HEK293 (cell line): Measurements from ENCODE around the gene MKLN1.

Experiments used
- CTCF ChIA-PET: fragments of 350-600 bp; formaldehyde crosslinking; extraction: SDS; loops from one replicate; lab custom pipeline; 2021; ENCODE audit warnings: antibody characterized with exemption; lab: Yijun Ruan, JAX
- POLR2A ChIA-PET: fragments of 300-600 bp; formaldehyde crosslinking; extraction: SDS; loops from one replicate; lab custom pipeline; 2020; ENCODE audit warnings: antibody characterized with exemption, inconsistent platforms; lab: Yijun Ruan, JAX
- H3K27ac ChIP-seq: fragments of 200-500 bp; sonication (Bioruptor generic); 2 replicates; pipeline ENCODE4 v1.5.1; 2014; ENCODE audit warnings: low read depth, low read length, control low read depth, inconsistent platforms; ENCODE audit errors: extremely low read depth
- H3K36me3 ChIP-seq, 2 experiments: fragments of 200-500 bp in 1 of 2; sonication (Bioruptor generic) in 1 of 2; 1 replicate in 1 of 2; 2 replicates in 1 of 2; pipeline ENCODE4 v1.5.1; 2014 to 2017; ENCODE audit warnings: inconsistent platforms in 2 of 2, low read length in 2 of 2; ENCODE audit not compliant: control insufficient read depth in 2 of 2, insufficient read depth in 1 of 2
- H3K4me1 ChIP-seq: fragments of 200-500 bp; sonication (Bioruptor generic); 2 replicates; pipeline ENCODE4 v1.5.1; 2014; ENCODE audit warnings: mild to moderate bottlenecking, low read length, inconsistent platforms; ENCODE audit not compliant: control insufficient read depth, insufficient read depth
- H3K4me3 ChIP-seq: 2 replicates; pipeline ENCODE4 v1.5.1; 2011; ENCODE audit warnings: low read depth, mild to moderate bottlenecking, control low read depth, low read length, moderate library complexity
- H3K9me3 ChIP-seq: fragments of 200-500 bp; sonication (Bioruptor generic); 2 replicates; pipeline ENCODE4 v1.5.1; 2014; ENCODE audit warnings: low read depth, low read length, inconsistent platforms; ENCODE audit not compliant: control insufficient read depth, insufficient read depth
- EGR2 ChIP-seq: fragments of 450-650 bp; formaldehyde crosslinking; IDR thresholded peaks from 2 replicates; pipeline ENCODE4 v1.5.1; 2016; ENCODE audit warnings: low read depth, missing biosample characterization, missing genetic modification characterization
- GLIS1 ChIP-seq: fragments of 450-650 bp; formaldehyde crosslinking; IDR thresholded peaks from 2 replicates; pipeline ENCODE4 v1.5.1; 2016; ENCODE audit warnings: missing biosample characterization, missing genetic modification characterization
- ZBTB6 ChIP-seq: fragments of 450-650 bp; formaldehyde crosslinking; IDR thresholded peaks from 2 replicates; pipeline ENCODE4 v1.5.1; 2017; ENCODE audit warnings: missing biosample characterization, missing genetic modification characterization
- ZFHX2 ChIP-seq: fragments of 450-650 bp; formaldehyde crosslinking; conservative IDR thresholded peaks from 2 replicates; pipeline ENCODE4 v1.5.1; 2016; ENCODE audit warnings: missing biosample characterization, missing genetic modification characterization
- ZNF114 ChIP-seq: fragments of 450-650 bp; formaldehyde crosslinking; IDR thresholded peaks from 2 replicates; pipeline ENCODE4 v1.5.0; 2017; ENCODE audit warnings: missing biosample characterization, missing genetic modification characterization
- ZNF132 ChIP-seq: fragments of 450-650 bp; formaldehyde crosslinking; IDR thresholded peaks from 2 replicates; pipeline ENCODE4 v1.5.1; 2017; ENCODE audit warnings: missing biosample characterization, missing genetic modification characterization, borderline replicate concordance
- ZNF266 ChIP-seq: fragments of 450-650 bp; formaldehyde crosslinking; IDR thresholded peaks from 2 replicates; pipeline ENCODE4 v1.5.1; 2016; ENCODE audit warnings: missing biosample characterization, missing genetic modification characterization, low read depth
- ZNF292 ChIP-seq: fragments of 450-650 bp; formaldehyde crosslinking; IDR thresholded peaks from 2 replicates; pipeline ENCODE4 v1.5.1; 2016; ENCODE audit warnings: low read depth, missing biosample characterization, missing genetic modification characterization, borderline replicate concordance
- ZNF302 ChIP-seq: fragments of 450-650 bp; formaldehyde crosslinking; IDR thresholded peaks from 2 replicates; pipeline ENCODE4 v1.5.1; 2016; ENCODE audit warnings: missing biosample characterization, missing genetic modification characterization, low read depth
- ZNF311 ChIP-seq: fragments of 450-650 bp; formaldehyde crosslinking; IDR thresholded peaks from 2 replicates; pipeline ENCODE4 v1.5.1; 2017; ENCODE audit warnings: missing biosample characterization, missing genetic modification characterization, borderline replicate concordance
- ZNF37A ChIP-seq: fragments of 450-650 bp; IDR thresholded peaks from 2 replicates; pipeline ENCODE4 v1.5.1; 2018; ENCODE audit warnings: missing biosample characterization, missing genetic modification characterization
- ZNF426 ChIP-seq: fragments of 450-650 bp; formaldehyde crosslinking; IDR thresholded peaks from 2 replicates; pipeline ENCODE4 v1.5.1; 2017; ENCODE audit warnings: missing biosample characterization, missing genetic modification characterization, mild to moderate bottlenecking, inconsistent platforms, moderate library complexity
- ZNF548 ChIP-seq: fragments of 450-650 bp; formaldehyde crosslinking; IDR thresholded peaks from 2 replicates; pipeline ENCODE4 v1.5.1; 2016; ENCODE audit warnings: missing biosample characterization, missing genetic modification characterization
- ZNF610 ChIP-seq: fragments of 450-650 bp; formaldehyde crosslinking; IDR thresholded peaks from 2 replicates; pipeline ENCODE4 v1.5.1; 2016; ENCODE audit warnings: missing biosample characterization, missing genetic modification characterization, borderline replicate concordance
- ZNF624 ChIP-seq: fragments of 450-650 bp; formaldehyde crosslinking; IDR thresholded peaks from 2 replicates; pipeline ENCODE4 v1.5.1; 2017; ENCODE audit warnings: missing biosample characterization, missing genetic modification characterization
- ZNF629 ChIP-seq: fragments of 450-650 bp; formaldehyde crosslinking; IDR thresholded peaks from 2 replicates; pipeline ENCODE4 v1.5.1; 2017; ENCODE audit warnings: missing biosample characterization, missing genetic modification characterization
- ZNF768 ChIP-seq: fragments of 450-650 bp; formaldehyde crosslinking; IDR thresholded peaks from 2 replicates; pipeline ENCODE4 v1.5.1; 2018; ENCODE audit warnings: missing biosample characterization, mild to moderate bottlenecking, missing genetic modification characterization
- ZNF785 ChIP-seq: fragments of 450-650 bp; formaldehyde crosslinking; IDR thresholded peaks from 2 replicates; pipeline ENCODE4 v1.5.1; 2016; ENCODE audit warnings: missing biosample characterization, missing genetic modification characterization
- ZXDB ChIP-seq: fragments of 450-650 bp; formaldehyde crosslinking; IDR thresholded peaks from 2 replicates; pipeline ENCODE4 v1.5.1; 2016; ENCODE audit warnings: missing biosample characterization, missing genetic modification characterization
- TF ChIP-seq, protein P1 (sequence below): fragments of 450-650 bp; formaldehyde crosslinking; IDR thresholded peaks from 2 replicates; pipeline ENCODE4 v1.5.1; 2016; ENCODE audit warnings: missing biosample characterization, missing genetic modification characterization
- TF ChIP-seq, protein P2 (sequence below): fragments of 450-650 bp; formaldehyde crosslinking; IDR thresholded peaks from 2 replicates; pipeline ENCODE4 v1.5.1; 2016; ENCODE audit warnings: missing biosample characterization, missing genetic modification characterization

The MKLN1 gene

DNA sequence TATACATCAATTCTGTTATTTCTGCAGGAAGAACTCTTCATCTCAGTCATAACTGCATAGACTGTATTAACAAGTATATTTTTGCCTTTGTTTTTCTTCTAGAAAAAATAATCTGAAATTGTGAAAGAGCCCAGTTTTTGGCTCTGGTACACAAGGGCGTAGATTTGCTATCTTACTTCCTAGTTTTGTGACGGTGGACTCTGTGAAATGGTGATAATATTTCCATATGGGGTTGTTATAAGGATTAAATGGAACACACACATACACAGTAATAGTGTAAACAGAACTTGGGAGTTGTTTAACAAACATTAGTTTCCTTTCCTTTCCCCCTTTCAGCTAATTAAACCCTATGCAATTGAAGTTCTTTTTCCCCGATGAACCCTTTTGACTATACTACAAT lies 108.7 kb downstream of the MKLN1 start:
- no peak overlapping the region for H3K27ac ChIP-seq
- POLR2A ChIA-PET: no interaction called here
- H3K9me3 ChIP-seq: no peaks in the 10 kb centered on the region
- CTCF ChIA-PET: no interaction called here
- no peak overlapping the region for H3K4me3 ChIP-seq
- TF ChIP-seq ZFHX2 (tag by site-specific recombination): no peak
- TF ChIP-seq ZNF610 (tag by site-specific recombination): no peak
- TF ChIP-seq, protein P1, sequence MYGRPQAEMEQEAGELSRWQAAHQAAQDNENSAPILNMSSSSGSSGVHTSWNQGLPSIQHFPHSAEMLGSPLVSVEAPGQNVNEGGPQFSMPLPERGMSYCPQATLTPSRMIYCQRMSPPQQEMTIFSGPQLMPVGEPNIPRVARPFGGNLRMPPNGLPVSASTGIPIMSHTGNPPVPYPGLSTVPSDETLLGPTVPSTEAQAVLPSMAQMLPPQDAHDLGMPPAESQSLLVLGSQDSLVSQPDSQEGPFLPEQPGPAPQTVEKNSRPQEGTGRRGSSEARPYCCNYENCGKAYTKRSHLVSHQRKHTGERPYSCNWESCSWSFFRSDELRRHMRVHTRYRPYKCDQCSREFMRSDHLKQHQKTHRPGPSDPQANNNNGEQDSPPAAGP (tag by site-specific recombination): no peak
- peaks cover 10 to 25% of the 10 kb centered on the region in 2 experiments for H3K36me3 ChIP-seq
- no peaks in the 10 kb centered on the region for H3K4me1 ChIP-seq

- no peak overlapping the region for H3K27ac ChIP-seq
- H3K9me3 ChIP-seq: no peaks in the 10 kb centered on the region
- no peaks in the 10 kb centered on the region for H3K4me1 ChIP-seq
- peaks cover 8 to 31% of the 10 kb centered on the region in 2 experiments for H3K36me3 ChIP-seq
- TF ChIP-seq GLIS1 (tag by site-specific recombination) (no peak), ZNF426 (tag by site-specific recombination) (no peak), ZNF785 (tag by site-specific recombination) (no peak), ZNF548 (no peak), ZBTB6 (tag by site-specific recombination) (no peak), ZNF629 (tag by site-specific recombination) (no peak), ZNF302 (tag by site-specific recombination) (no peak), ZNF37A (tag by site-specific recombination) (no peak), ZNF266 (no peak), ZNF768 (no peak), ZNF132 (tag by site-specific recombination) (no peak), ZNF624 (tag by site-specific recombination) (no peak)
- TF ChIP-seq, protein P2, sequence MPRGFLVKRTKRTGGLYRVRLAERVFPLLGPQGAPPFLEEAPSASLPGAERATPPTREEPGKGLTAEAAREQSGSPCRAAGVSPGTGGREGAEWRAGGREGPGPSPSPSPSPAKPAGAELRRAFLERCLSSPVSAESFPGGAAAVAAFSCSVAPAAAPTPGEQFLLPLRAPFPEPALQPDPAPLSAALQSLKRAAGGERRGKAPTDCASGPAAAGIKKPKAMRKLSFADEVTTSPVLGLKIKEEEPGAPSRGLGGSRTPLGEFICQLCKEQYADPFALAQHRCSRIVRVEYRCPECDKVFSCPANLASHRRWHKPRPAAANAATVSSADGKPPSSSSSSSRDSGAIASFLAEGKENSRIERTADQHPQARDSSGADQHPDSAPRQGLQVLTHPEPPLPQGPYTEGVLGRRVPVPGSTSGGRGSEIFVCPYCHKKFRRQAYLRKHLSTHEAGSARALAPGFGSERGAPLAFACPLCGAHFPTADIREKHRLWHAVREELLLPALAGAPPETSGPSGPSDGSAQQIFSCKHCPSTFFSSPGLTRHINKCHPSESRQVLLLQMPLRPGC (tag by site-specific recombination): no peak
- no peak overlapping the region for H3K4me3 ChIP-seq
- CTCF ChIA-PET: interaction anchor here (0.6 to 0.8 kb wide), 3 partner anchors 44 to 368 kb away, joined by 3 to 4 read pairs (median 3); no protein-coding TSS in a partner anchor
- POLR2A ChIA-PET: interaction anchor here (0.6 to 0.7 kb wide), 2 partner anchors 22 to 74 kb away, joined by 4 to 8 read pairs; no protein-coding TSS in a partner anchor
These were observed 111.3 kb downstream of the MKLN1 start for GRCh38 chr7:131438969-131439368.

DNA sequence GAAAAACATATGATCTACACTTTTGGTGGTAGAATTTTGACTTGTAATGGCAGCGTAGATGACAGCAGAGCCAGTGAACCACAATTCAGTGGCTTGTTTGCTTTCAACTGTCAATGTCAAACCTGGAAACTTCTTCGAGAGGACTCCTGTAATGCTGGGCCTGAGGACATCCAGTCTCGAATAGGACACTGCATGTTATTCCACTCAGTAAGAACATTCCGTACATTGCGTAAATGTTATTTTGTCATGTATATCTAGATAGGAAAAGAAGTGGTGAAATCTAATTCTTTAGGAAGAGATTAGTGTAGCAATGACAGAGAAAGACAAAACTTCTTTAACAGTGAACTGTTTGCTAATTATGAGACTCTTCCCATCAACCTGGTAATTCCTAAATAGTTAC lies 115.8 kb downstream of the MKLN1 start:
- H3K27ac ChIP-seq: no peak overlapping the region
- H3K4me1 ChIP-seq: no peaks in the 10 kb centered on the region
- TF ChIP-seq ZNF114 (no peak), EGR2 (no peak), ZNF311 (tag by site-specific recombination) (no peak), ZNF292 (tag by site-specific recombination) (no peak), ZXDB (no peak)
- H3K36me3 ChIP-seq: peaks cover 0 to 22% of the 10 kb centered on the region in 2 experiments; a peak in 2 of 3 replicates
- H3K9me3 ChIP-seq: no peaks in the 10 kb centered on the region
- H3K4me3 ChIP-seq: no peak overlapping the region
- POLR2A ChIA-PET: no interaction called here
- CTCF ChIA-PET: no interaction called here
